Activated naive CD8-positive, alpha-beta T cell treated with anti-CD3 and anti-CD28 coated beads for 36 hours (primary cell): ENCODE results near the gene ZNF423. TPM values are rescaled to one million over a fixed set of nuclear protein-coding genes. Genes with fewer than 3 reads are reported as not detected.

Source experiments
- DNase-seq: peaks from one replicate; pipeline ENCODE4 v3.0.0; 2021
- H3K27ac Mint-ChIP-seq: one replicate; pipeline ENCODE4 v1.8.0; 2022; ENCODE audit warnings: mild to moderate bottlenecking, moderate library complexity, mixed read lengths
- H3K27me3 Mint-ChIP-seq: one replicate; pipeline ENCODE4 v1.8.0; 2022; ENCODE audit warnings: mild to moderate bottlenecking, mixed read lengths
- H3K36me3 Mint-ChIP-seq: one replicate; pipeline ENCODE4 v1.8.0; 2021; ENCODE audit warnings: mild to moderate bottlenecking, mixed read lengths
- H3K4me1 Mint-ChIP-seq: one replicate; pipeline ENCODE4 v1.8.0; 2021; ENCODE audit warnings: mixed read lengths
- H3K4me3 Mint-ChIP-seq: one replicate; pipeline ENCODE4 v1.8.0; 2022; ENCODE audit warnings: mild to moderate bottlenecking, moderate library complexity, mixed read lengths
- H3K9me3 Mint-ChIP-seq: one replicate; pipeline ENCODE4 v1.8.0; 2022; ENCODE audit warnings: mixed read lengths
- total RNA-seq, 2 experiments: library from RNA; stranded (reverse); gene quantifications; one replicate each; pipeline ENCODE4 v1.2.3, GENCODE V29; 2021

The ZNF423 gene
- total RNA-seq, 2 experiments from 2014 or later: not detected

GRCh38 chr16:49498666-49499413 is 357.1 kb downstream of the ZNF423 start:
- H3K27me3 Mint-ChIP-seq: no peaks in the 10 kb centered on the region

DNA sequence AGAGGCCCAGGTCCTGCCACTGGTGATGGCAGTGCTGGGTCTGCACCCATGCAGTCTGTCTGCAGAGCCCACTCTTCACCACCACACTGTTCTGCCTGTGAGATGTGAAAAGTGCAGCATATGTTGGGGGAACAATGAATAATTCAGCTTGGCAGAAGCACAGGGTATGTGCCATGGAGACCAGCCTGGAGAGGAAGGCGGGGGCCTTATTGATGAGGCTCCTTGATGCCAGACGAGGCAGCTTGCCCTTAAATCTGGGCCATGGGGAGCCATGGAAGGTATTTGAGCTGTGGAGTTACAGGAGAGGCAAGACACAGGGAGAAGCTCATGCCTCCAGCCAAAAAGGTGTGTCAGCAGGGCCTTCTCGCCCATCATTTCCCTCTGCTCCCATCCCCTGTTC is 357.6 kb downstream of the ZNF423 start:
- Mint-ChIP-seq H3K27ac (no peak overlapping the region), H3K27me3 (no peaks in the 10 kb centered on the region), H3K4me1 (peaks cover 1% of the 10 kb centered on the region), H3K9me3 (no peaks in the 10 kb centered on the region), H3K4me3 (no peak overlapping the region), H3K36me3 (no peaks in the 10 kb centered on the region)
- no peak for DNase-seq

More at GRCh38 chr16:49498666-49499413, 357.1 kb downstream of the ZNF423 start:
- H3K4me3 Mint-ChIP-seq: no peak overlapping the region
- peaks cover 1% of the 10 kb centered on the region for H3K4me1 Mint-ChIP-seq
- no peaks in the 10 kb centered on the region for H3K36me3 Mint-ChIP-seq
- DNase-seq: no peak
- no peak overlapping the region for H3K27ac Mint-ChIP-seq
- no peaks in the 10 kb centered on the region for H3K9me3 Mint-ChIP-seq

DNA sequence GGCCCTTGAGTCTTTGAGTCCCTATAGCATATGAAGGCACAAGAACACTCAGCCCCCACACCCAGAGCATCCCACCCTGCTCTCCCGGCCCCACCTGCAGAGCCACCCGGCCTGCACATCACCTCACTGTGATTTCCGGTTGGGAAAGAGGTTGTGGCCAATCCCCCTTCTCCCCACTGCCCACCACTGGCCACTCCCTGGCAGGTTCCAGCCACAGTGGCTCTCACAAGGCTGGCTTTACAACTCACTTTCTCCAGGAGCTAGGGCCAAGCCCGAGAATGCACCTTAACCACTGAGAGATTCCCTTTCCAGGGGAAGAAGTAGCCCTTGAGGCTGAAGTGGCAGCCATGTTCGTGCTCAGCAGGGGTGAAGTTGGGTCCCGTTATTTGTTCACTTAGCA is 358.4 kb downstream of the ZNF423 start:
- no peak for DNase-seq
- no peaks in the 10 kb centered on the region for H3K27me3 Mint-ChIP-seq
- H3K4me3 Mint-ChIP-seq: no peak overlapping the region
- no peaks in the 10 kb centered on the region for H3K9me3 Mint-ChIP-seq
- H3K4me1 Mint-ChIP-seq: no peaks in the 10 kb centered on the region
- no peak overlapping the region for H3K27ac Mint-ChIP-seq
- no peaks in the 10 kb centered on the region for H3K36me3 Mint-ChIP-seq

DNA sequence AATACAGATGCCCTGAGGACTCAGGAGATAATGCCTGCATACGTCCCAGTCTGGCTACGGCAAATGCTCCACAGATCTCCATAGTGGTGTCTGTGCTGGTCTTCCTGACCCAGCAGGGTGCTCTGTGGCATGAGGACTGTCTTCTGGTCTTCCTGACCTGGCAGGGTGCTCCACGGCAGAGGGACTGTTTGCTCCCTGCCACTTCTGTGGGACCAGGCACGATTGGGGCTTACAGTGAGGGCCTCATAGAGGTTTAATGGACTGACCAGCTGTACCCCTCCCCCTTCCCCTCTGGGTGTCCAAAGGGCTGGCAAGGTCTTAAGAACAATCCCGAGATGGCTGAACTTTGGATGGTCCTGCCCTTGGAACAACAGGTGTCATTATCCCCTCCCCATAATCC is 359.3 kb downstream of the ZNF423 start:
- H3K9me3 Mint-ChIP-seq: no peaks in the 10 kb centered on the region
- H3K27ac Mint-ChIP-seq: no peak overlapping the region
- no peaks in the 10 kb centered on the region for H3K4me1 Mint-ChIP-seq
- DNase-seq: no peak
- no peak overlapping the region for H3K4me3 Mint-ChIP-seq
- no peaks in the 10 kb centered on the region for H3K36me3 Mint-ChIP-seq
- H3K27me3 Mint-ChIP-seq: no peaks in the 10 kb centered on the region

DNA sequence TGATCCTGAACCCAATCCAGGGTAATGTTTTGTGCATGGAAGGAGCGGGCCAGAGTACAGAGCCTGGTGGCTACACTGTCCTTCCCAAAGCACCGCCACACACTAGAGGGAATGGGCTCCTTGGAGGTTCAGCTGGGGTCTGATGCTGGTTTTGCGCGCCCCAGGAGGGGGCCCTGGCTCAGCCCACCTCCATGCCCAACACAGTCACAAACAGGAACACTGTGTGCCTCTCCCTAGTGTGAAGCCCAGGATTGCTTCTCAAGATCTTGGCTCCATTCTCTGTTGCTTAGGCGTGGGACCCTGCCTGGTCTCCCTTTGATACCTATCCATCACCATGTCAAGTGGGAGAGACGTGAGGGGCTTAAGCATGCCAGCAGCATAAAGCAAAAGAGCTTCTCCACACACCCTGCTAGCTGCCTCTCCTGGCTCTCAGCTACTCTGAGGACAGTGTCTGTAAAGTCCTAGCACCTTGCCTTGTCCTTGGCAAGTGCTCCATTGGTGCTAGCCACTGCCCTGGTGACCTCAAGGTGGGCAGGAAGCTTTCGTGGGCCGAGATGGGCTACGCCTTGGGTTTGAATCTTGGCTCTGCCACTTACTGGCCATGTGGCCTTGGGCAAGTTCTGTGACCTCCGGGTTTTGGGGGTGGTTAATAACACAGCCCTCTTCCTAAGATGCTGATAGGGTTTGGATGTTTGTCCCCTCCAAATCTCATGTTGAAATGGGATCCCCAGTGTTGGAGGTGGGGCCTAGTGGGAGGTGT is 360.1 kb downstream of the ZNF423 start:
- Mint-ChIP-seq H3K27ac (no peak overlapping the region), H3K9me3 (no peaks in the 10 kb centered on the region), H3K4me3 (no peak overlapping the region), H3K4me1 (no peaks in the 10 kb centered on the region), H3K27me3 (no peaks in the 10 kb centered on the region), H3K36me3 (no peaks in the 10 kb centered on the region)
- no peak for DNase-seq

GRCh38 chr16:49494891-49495566 is 360.9 kb downstream of the ZNF423 start:
- H3K9me3 Mint-ChIP-seq: no peaks in the 10 kb centered on the region
- H3K4me1 Mint-ChIP-seq: no peaks in the 10 kb centered on the region
- no peak overlapping the region for H3K27ac Mint-ChIP-seq
- no peaks in the 10 kb centered on the region for H3K27me3 Mint-ChIP-seq
- H3K4me3 Mint-ChIP-seq: no peak overlapping the region
- no peak for DNase-seq
- H3K36me3 Mint-ChIP-seq: no peaks in the 10 kb centered on the region

DNA sequence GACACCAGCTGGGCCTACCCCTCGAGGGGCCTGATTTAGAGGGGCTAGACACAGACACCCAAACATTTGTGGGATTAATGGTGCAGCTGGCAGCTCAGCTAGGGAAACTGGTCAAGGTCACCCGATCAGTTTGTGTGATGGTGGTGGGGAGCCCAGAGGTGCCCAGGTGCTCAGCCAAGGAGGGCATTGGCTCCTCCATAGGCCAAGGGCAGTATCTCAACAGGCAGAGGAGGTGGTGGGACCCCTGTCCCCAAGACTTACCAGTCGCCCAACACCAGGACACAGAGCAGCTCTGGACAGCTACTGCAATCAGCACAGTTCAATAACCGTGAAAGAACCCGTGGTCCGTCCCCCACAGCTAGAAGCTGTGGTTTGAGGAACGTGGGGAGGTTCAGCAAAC is 361.4 kb downstream of the ZNF423 start:
- no peak for DNase-seq
- H3K9me3 Mint-ChIP-seq: no peaks in the 10 kb centered on the region
- H3K36me3 Mint-ChIP-seq: no peaks in the 10 kb centered on the region
- H3K27ac Mint-ChIP-seq: no peak overlapping the region
- no peaks in the 10 kb centered on the region for H3K4me1 Mint-ChIP-seq
- no peaks in the 10 kb centered on the region for H3K27me3 Mint-ChIP-seq
- H3K4me3 Mint-ChIP-seq: no peak overlapping the region

DNA sequence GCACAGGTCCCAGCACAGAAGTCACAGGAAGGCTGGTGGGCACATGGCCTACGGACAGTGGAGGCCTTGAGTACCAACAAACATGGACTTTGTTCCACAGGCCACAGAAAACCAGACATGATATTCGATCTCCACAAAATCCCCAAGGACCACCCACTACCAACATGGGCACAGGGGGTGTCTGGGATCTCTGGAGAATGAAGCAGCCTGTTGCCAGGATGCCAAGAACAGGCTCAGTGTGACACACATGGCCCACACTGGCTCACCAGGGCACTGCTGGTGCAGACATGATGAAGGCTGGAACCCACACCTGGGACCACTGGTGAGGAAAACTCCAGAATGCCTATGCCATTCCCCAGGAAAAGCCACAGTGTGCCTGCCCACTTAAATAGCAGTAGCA is 362.1 kb downstream of the ZNF423 start:
- DNase-seq: no peak
- Mint-ChIP-seq H3K27me3 (no peaks in the 10 kb centered on the region), H3K4me1 (no peaks in the 10 kb centered on the region), H3K36me3 (no peaks in the 10 kb centered on the region), H3K9me3 (no peaks in the 10 kb centered on the region), H3K4me3 (no peak overlapping the region), H3K27ac (no peak overlapping the region)

DNA sequence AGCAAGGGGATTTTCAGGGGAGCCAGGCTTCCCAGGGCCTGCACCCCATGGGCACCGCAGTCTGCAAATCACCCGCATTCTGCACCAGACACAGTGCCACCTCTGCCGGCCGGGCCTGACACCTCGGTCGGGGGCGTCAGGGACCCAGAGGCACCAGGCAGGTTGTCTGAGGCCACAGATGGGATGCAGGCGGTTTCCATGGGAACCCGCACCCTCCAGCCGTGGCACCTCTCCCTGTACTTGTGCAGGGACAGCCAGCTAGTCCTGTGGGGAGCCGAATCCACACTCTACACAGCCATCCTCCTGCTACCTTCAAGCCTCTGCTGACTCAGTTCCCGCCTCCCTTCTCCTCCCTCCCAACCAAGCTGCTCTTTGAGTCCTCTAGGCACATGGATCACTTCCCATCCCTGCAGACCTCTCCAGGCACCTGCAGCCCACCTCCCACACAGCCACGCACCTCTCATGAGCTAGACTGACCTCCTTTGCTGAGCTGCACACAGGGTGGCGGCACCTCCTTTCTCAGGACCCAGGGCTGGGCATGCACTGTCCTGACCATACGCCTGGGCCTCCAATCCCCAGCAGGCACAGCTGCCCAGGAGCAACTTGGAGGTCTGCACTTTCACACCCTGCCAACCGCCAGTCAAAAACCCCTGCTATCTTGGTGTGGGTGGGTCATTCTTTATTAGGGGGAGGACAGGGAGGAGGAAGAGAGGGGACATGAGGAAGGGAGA is 362.9 kb downstream of the ZNF423 start:
- Mint-ChIP-seq H3K4me1 (no peaks in the 10 kb centered on the region), H3K27ac (no peak overlapping the region), H3K36me3 (no peaks in the 10 kb centered on the region), H3K27me3 (no peaks in the 10 kb centered on the region), H3K9me3 (no peaks in the 10 kb centered on the region), H3K4me3 (no peak overlapping the region)
- DNase-seq: no peak

- Mint-ChIP-seq H3K9me3 (no peaks in the 10 kb centered on the region), H3K4me3 (no peak overlapping the region), H3K4me1 (no peaks in the 10 kb centered on the region), H3K27ac (no peak overlapping the region), H3K36me3 (no peaks in the 10 kb centered on the region), H3K27me3 (no peaks in the 10 kb centered on the region)
- peak; percentile 53 for DNase-seq
These were observed 363.8 kb downstream of the ZNF423 start for GRCh38 chr16:49491771-49492761.

DNA sequence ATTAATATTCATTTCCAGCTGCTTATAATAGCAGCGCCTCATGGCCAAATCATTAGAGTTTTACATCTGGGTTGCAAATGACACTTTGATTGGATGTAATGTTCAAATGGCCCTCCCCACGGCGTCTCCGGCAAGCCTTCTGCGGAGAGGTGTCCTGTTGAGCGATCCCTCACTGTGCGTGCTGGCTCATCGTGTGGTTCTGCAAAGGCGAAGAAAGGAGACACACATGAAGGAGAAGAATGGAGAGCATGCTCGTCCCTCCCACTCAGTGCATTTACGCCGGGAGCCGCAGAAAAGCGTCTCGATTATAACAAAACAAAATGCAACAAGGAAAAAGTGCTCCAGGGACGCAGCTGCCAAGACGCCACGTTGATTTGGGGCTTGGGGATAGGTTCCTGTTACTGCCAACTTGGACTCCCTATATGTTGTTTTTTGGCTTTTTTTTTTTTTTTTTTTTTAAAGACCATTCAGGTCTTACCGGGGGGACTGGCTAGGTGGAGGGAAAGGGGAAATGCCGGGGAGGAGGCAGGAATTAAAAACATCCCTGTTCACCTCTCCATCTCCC is 364.7 kb downstream of the ZNF423 start:
- DNase-seq: no peak
- H3K4me1 Mint-ChIP-seq: no peaks in the 10 kb centered on the region
- no peak overlapping the region for H3K4me3 Mint-ChIP-seq
- H3K27me3 Mint-ChIP-seq: no peaks in the 10 kb centered on the region
- H3K36me3 Mint-ChIP-seq: no peaks in the 10 kb centered on the region
- no peak overlapping the region for H3K27ac Mint-ChIP-seq
- H3K9me3 Mint-ChIP-seq: no peaks in the 10 kb centered on the region

- no peak overlapping the region for H3K4me3 Mint-ChIP-seq
- no peaks in the 10 kb centered on the region for H3K36me3 Mint-ChIP-seq
- H3K4me1 Mint-ChIP-seq: no peaks in the 10 kb centered on the region
- no peak overlapping the region for H3K27ac Mint-ChIP-seq
- DNase-seq: no peak
- H3K9me3 Mint-ChIP-seq: no peaks in the 10 kb centered on the region
- H3K27me3 Mint-ChIP-seq: no peaks in the 10 kb centered on the region
These were observed 365.6 kb downstream of the ZNF423 start for GRCh38 chr16:49490321-49490705.

- H3K27me3 Mint-ChIP-seq: no peaks in the 10 kb centered on the region
- H3K27ac Mint-ChIP-seq: no peak overlapping the region
- no peaks in the 10 kb centered on the region for H3K36me3 Mint-ChIP-seq
- H3K4me1 Mint-ChIP-seq: no peaks in the 10 kb centered on the region
- no peak for DNase-seq
- H3K9me3 Mint-ChIP-seq: no peaks in the 10 kb centered on the region
- H3K4me3 Mint-ChIP-seq: no peak overlapping the region
These were observed 366.1 kb downstream of the ZNF423 start for GRCh38 chr16:49489686-49490320.
